NAMALWA (cell line): ENCODE measurements around the gene PATJ.
"Not testable (repeated sequence)": the region's sequence is repeated elsewhere in the genome, so short reads cannot be mapped to it uniquely, and the experiment has no call there.

Source experiments
- DNase-seq: peaks from one replicate; pipeline ENCODE4 v3.0.0-alpha.2; 2015; ENCODE audit warnings: low spot score

PATJ gene

DNA sequence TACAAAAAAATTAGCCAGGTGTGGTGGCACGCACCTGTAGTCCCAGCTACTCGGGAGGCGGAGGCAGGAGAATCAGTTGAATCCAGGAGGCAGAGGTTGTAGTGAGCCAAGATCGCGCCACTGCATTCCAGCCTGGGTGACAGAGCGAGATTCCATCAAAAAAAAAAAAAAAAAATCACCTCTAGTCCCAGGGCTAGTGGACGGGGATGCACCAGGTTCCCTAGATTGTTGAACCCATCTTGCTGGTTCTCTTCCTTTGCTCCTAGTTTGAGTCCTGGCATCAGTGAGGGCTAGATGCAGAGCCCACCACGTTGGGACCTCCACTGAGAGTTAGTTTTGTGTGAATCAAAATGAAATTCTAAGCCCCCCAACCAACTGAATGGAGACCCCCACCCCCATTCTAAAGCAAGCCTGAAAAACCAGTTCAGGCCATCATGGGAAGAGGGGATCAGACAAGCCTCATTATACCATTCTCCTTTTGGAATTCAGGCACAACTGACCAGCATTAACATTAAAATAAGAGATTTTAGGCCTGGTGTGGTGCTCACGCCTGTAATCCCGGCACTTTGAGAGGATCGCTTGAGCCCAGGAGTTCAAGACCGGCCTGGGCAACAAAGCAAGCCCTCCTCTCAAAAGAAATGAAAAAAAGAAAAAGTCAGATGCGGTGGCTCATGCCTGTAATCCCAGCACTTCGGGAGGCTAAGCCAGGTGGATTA is 434.5 kb downstream of the PATJ start:
- no peak for DNase-seq

DNA sequence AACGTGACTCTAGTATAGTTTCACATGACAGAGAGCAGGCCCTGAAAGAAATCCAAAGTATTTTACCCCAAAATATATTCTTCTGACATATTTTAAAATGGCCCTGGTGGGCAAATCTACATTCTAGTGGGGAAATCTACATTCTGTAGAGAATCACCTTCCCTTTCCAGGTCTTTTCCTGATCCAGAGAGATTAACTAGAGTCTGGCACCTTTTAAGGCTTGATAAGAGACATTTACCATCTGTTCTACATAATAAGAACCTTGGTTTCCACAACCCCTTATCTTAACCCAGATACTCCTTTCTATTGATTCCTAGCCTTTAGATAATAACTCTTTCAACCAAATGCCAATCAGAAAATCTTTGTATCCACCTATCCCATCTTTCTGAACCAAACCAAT is 435.3 kb downstream of the PATJ start:
- no peak for DNase-seq

DNA sequence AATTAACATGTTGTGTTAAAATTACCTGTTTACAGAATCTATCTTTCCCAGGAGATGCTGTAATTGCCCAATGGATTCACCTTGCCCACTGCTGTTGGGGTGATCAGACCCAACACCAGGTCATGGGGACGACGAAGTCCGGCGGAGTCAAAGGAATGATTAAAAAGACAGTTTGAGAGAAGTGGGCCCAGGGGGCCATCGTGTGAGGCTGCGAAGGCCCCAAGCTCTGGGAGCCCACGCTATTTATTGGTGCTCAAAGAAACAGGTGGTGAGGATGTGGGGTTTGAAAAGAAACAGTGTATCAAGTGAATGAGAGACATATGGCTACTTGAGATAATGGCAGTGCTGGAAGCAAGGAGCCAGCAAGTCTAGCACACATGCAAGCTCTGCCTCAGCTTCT is 436.1 kb downstream of the PATJ start:
- no peak for DNase-seq

DNA sequence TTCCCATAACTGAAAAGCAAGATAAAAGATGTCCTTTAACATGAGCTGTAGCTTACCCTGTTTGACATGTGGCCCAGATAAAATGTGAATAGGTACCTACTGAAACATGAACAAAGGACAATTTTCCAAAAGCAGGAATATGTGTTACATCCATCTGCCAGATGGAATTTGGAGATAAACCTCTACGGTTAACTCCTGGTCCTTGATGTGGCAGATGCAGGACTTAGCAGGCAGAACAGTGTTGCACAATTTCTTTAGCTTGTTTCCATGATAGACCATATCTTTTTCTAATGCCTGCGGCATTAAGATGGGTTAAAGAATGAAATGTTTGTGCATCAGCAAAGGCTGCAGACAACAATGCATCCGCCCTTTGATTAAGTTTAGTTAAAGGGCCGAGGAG is 437.8 kb downstream of the PATJ start:
- DNase-seq, result not testable (repeated sequence)

DNA sequence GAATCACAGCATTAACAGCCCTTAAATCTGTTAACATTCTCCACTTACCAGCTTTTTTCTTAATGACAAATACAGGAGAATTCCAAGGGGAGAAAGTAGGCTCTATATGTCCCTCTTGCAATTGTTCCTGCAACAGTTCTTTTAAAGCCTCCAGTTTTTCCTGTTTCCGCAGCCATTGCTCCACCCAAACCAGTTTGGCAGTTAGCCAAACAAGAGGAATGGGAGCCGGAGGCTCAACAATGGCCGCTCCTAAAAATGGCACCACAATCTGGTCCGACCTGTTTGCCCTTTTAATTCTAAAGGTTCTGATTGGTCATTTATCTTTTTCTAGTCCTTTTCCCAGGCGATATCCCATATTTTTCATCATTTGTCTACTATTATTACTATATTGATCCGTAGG is 438.4 kb downstream of the PATJ start:
- DNase-seq, result no peak

DNA sequence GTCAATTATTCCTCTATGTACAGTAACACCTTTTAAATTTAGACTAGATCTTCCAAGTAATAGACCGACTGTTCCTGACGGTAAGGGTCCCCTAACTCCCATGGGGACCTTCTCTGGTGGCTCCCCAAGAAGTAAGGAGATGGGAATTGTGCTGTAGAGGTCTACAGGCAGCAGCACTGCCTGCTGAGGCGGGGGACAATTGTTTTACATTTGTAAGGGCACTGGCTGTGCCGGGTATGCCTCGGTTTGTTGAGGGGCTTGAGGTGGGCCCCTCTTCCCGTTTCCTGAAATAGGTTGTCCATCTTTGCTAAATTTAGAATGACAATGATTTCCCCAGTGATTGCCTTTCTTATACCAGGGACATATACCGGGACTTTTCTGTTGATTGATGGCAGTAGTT is 439.3 kb downstream of the PATJ start:
- DNase-seq, result no peak

DNA sequence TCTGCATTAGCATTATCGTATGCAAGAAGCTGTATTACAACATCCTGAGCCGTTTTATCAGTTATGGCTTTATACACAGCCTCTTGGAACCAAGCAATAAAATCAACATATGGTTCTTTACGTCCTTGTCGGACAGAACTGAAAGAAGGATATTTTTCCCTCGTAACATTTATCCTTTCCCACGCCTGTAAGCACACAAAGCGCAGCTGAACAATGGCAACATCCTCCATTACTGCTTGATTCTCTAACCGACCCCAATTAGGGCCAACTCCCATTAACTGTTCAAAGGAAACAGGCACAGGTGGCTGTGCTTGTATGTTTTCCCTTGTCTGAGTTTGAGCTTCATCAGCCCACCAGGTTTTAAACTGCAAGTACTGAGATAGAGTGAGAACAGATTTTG is 439.9 kb downstream of the PATJ start:
- not testable (repeated sequence) for DNase-seq

DNA sequence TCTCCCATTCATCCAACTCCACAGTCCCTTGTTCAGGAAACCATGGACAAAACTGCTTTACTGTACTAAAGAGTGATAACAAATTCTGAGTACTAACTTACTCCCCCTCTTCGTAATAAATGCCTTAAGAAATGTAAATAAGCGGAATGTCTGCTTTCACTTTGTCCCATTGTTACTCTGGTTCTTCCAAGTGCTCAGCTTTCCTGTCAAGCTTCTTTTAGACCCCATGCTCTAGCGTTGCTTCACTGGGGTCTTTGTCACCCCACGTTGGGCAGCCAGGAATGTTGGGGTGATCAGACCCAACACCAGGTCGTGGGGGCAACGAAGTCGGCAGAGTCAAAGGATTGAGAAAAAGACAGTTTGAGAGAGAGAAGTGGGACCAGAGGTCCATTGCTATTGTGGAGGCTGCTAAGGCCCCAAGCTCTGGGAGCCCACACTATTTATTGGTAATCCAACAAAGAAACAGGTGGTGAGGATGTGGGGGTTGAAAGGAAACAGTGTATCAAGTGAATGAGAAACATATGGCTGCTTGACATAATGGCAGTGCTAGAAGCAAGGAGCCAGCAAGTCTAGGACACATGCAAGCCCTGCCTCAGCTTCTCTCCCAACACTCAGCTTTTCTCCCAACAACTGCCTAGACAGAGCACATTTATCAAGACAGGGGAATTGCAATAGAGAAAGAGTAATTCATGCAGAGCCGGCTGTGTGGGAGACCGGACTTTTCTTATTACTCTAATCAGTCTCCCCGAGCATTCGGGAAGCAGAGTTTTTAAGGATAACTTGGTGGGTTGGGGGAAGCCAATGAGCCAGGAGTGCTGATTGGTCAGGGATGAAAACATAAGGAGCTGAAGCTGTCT is 441.1 kb downstream of the PATJ start:
- not testable (repeated sequence) for DNase-seq

DNA sequence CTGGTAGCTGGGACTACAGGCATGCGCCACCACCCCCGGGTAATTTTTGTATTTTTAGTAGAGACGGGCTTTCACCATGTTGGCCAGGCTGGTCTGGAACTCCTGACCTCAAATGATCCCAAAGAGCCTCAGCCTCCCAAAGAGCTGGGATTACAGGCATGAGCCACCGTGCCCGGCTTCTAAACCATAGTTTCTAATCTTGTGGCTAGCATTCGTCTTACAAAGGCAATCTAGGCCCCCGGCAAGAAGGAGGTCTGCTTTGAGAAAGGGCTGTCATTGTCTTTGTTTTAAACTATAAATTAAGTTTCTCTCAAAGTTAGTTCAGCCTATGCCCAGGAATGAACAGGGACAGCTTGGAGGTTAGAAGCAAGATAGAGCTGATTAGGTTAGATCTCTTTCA is 442.1 kb downstream of the PATJ start:
- no peak for DNase-seq

DNA sequence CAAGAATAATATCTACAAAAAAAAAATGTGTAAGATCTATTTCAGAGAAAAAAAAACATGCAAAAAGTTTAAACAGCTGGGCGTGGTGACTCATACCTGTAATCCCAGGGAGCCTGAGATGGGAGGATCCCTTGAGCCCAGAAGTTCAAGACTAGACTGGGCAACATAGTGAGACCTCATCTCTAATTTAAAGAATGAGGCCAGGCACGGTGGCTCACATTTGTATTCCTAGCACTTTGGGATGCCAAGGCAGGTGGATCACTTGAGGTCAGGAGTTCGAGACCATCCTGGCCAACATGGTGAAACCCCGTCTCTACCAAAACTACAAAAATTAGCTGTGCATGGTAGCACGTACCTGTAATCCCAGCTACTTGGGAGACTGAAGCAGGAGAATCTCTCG is 443.0 kb downstream of the PATJ start:
- not testable (repeated sequence) for DNase-seq

DNA sequence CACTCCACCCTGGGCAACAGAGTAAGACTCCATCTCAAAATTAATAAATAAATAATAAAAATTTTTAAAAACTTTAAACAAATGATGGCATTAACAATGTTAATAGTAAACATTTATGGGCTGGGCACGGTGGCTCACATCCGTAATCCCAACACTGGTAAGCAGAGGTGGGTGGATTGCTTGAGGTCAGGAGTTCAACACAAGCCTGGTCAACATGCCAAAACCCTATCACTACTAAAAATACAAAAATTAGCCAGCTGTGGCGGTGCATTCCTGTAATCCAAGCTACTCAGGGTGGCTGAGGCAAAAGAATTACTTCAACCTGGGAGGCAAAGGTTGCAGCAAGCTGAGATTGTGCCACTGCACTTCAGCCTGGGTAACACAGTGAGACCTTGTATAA is 443.4 kb downstream of the PATJ start:
- no peak for DNase-seq

DNA sequence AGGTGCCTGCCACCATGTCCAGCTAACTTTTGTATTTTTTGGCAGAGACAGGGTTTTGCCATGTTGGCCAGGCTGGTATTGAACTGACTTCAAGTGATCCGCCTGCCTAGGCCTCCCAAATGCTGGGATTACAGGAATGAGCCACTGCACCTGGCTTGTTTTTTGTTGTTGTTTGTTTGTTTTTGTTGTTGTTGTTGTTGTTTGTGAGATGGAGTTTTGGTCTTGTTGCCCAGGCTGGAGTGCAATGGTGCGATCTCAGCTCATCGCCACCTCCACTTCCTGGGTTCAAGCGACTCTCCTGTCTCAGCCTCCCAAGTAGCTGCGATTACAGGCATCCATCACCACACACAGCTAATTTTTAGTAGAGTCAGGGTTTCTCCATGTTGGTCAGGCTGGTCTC is 445.3 kb downstream of the PATJ start:
- no peak for DNase-seq

DNA sequence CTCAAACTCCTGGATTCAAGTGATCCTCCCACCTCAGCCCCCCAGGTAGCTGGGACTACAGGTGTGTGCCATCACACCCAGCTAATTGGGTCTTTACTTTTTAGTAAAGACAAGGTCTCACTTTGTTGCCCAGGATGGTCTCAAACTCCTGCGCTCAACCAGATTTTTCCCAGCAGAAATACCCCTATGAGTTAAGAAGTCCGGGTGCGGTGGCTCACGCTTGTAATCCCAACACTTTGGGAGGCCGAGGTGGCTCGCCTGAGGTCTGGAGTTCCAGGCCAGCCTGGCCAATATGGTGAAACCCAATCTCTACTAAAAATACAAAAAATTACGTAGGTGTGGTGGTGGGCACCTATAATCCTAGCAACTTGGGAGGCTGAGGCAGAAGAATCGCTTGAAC is 445.8 kb downstream of the PATJ start:
- no peak for DNase-seq

DNA sequence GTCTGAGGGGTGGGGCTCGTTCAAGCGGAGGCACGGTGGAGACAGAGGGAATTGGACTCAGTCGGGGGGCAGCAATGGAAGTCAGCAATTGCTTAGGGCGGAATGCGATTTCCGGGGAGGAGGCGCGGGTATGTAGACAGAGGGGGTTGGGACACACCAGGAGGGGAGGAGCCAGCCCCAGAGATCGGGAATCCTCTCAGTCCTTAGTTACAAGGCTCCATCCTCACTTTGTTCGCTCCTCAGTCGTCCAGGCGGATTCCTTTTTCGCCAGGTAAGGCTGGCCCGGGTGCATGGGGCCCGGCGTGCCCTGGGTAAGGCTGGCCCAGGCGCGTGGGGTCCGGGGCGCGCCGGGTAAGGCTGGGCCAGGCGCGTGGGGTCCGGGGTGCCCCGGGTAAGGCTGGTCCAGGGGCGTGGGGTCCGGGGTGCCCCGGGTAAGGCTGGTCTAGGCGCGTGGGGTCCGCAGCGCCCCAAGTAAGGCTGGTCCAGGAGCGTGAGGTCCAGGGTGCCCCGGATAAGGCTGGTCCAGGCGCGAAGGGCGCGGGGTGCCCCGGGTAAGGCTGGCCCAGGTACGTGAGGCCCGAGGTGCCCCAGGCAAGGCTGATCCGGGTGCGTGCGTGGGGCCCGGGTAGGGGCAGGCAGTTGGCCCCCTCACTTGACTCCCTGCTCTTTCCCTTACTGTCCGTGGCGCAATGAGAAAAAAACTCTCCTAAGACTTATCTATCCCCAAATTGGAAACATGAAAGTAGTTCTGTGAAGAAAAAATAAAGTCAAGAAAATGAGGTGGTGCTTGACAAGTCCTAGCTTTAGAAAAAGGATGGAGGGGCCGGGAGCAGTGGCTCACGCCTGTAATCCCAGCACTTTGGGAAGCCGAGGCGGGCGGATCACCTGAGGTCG is 452.6 kb downstream of the PATJ start, which contains the start of gene L1TD1:
Gene L1TD1 (plus strand): TSS at position 199 of the 894 bp plus-strand sequence. CDS start 11,780 bp downstream, outside the sequence.
- DNase-seq, result no peak

DNA sequence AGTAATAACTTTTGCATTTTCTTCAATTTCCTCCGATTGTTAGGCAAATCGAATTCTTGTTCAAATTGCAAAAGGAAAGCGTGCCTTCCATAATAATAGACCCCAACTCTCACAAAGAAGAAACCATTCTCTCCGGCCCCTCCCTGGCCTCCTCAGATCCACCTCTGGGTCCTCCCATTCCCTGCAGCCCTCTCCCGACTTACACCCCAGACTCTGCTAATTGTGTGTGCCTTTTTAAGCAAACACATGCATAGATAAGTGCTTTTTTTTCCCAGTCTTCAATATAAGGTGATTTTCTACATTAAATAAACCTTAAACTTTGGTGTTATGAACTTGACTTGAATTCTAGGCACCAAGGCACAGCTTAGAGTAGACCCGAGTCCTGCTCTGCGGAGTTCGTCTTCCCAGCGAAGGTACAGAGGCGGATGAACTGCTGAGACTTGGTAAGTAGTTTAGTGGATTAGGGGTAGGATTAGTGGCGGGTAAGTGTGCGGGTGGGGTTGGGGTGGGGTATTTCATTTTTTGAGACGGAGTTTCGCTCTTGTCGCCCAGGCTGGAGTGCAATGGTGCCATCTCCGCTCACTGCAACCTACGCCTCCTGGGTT is 453.9 kb downstream of the PATJ start:
- DNase-seq, result no peak

DNA sequence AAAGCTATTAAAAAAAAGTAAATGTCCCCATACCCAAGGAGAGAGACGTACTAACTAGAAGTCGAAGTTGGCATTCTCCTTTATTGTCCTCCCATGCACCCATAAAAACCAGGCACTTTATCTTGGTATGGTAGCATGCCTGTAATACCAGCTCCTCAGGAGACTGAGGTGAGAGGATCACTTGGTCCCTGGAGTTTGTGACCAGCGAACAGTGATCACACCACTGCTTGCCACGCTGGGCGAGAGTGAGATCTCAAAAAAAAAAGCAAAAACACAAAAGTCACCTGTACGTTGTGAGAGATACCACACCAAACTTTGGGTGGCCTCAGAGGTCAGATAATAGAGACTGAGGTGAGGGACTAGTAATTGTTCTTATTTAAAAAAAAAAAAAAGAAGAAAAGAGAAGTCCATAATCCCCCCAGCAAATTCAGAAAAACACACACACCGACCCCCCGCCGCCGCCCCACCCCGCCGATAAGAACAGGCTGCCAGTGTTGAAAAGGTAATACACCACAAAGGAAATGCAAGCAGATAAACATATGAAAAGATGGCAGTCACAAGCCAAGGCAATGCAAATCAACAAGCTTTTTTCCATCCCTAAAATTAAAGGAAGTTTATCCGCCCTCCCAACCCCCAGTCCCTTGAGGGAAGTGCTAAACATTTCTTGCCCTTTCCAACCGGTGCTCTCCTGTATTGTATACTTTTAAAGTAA is 455.9 kb downstream of the PATJ start:
- DNase-seq, result no peak

DNA sequence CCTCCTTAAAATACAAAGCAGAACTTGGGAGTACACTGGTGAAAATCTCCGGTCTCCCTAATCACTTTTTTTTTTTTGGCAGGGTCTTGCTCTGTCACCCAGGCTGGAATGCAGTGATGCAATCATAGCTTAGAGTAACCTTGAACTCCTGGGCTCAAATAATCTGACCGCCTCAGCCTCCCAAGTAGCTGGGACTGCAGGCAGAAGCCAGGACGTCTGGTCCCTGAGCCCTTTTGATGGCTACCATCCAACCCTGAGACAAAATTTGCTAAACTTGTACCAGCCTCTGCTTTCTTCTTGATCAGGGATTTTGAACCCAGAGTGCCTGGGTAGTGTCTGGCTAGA is 456.5 kb downstream of the PATJ start:
- DNase-seq, result no peak

DNA sequence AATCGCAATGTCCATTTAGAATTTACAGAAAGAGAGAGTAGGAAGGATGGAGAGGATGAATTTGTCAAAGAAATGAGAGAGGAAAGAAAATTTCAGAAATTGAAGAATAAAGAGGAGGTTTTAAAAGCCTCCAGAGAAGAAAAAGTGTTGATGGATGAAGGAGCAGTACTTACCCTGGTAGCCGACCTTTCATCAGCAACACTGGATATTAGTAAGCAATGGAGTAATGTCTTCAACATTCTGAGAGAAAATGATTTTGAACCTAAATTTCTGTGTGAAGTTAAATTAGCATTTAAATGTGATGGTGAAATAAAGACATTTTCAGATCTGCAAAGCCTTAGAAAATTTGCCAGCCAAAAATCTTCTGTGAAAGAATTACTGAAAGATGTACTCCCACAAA is 464.9 kb downstream of the PATJ start:
- DNase-seq, result no peak

DNA sequence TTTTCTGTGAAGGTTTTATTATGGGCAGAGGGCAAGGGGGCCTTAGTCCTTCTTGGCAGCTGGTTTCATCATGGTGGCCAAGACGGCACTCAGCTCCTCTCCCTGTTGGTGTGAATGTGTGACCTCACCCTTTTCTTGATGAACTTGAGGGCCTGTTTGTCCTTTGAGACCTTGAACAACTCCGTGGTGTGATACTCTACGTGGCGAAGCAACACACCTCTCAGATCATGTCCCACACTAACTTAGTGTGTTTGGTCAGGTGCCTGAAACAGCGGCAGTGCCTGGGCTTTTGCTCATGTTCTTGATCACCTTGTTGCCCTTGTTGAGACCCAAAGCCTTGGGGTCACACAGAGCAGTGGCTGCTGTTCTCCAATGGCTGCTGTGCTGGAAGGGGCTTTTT is 465.8 kb downstream of the PATJ start:
- DNase-seq, result no peak

DNA sequence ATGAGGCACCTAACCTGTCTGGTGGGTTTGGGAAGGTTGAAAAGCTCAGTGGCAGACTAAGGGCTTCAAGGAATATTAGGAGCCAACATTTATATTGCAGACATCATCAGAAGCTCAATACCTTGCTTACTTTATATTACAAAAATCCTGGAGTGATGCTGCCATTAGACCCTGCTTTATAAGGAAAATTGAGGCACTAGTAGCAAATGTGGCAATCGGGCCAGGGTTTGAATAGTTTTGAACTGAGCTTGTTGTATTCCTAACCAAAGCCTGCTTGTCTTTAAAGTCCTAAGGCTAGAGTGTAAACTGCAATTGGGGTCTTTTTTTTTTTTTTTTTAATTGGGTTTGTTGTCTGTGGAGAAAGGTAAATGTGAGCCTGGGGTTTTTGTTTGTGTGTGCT is 466.7 kb downstream of the PATJ start:
- no peak for DNase-seq

DNA sequence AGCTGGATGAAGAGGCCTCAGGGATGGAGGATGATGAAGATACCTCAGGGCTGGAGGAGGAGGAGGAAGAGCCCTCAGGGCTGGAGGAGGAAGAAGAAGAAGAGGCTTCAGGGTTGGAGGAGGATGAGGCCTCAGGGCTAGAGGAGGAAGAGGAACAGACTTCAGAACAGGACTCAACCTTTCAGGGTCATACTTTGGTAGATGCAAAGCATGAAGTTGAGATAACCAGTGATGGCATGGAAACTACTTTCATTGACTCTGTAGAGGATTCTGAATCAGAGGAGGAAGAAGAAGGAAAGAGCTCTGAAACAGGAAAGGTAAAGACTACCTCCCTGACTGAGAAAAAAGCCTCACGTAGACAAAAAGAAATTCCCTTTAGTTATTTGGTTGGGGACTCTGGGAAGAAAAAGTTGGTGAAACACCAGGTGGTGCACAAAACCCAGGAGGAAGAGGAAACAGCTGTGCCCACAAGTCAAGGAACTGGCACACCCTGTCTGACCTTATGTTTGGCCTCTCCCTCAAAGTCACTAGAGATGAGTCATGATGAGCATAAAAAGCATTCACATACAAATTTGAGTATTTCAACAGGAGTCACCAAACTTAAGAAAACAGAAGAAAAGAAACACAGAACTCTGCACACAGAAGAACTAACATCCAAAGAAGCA is 467.8 kb downstream of the PATJ start:
- no peak for DNase-seq
